ENCODE measurements around the gene LMOD1.

LMOD1 gene

GRCh38 chr1:201985355-201985754 is 39.0 kb upstream of the LMOD1 start:
- no peak for ATAC-seq

DNA sequence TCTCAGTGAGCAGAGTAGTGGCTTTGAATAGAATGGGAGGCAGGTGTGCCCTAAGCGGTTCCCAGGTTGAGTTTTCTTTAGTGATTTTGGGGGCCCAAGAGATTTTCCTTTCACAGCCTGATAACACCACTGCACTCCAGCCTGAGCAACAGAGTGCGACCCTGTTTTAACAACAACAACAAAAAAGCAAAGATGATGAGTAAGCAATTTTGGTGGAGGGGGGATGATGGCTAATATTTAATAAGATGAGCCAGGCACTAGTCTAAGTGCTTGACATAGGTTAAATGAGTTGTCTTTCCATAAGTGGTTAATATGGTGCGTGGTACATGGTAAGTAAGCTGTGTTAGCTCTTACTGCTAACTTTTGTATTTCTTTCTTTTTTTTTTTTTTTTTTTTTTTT is 38.1 kb upstream of the LMOD1 start:
- TF ChIP-seq TCF4 (CRISPR knock-in tag; IDR thresholded peaks at IDR 0.05; ENCODE audit: borderline replicate concordance) = no peak
- no peak for TF ChIP-seq ZNF565 (CRISPR knock-in tag; conservative IDR thresholded peaks at IDR 0.05; ENCODE audit: low read depth)
- no peak for TF ChIP-seq PPARA (CRISPR knock-in tag; IDR thresholded peaks at IDR 0.05; ENCODE audit: borderline replicate concordance)
- TF ChIP-seq ZNF8 (CRISPR knock-in tag; IDR thresholded peaks at IDR 0.05) = no peak
- TF ChIP-seq, protein P1, sequence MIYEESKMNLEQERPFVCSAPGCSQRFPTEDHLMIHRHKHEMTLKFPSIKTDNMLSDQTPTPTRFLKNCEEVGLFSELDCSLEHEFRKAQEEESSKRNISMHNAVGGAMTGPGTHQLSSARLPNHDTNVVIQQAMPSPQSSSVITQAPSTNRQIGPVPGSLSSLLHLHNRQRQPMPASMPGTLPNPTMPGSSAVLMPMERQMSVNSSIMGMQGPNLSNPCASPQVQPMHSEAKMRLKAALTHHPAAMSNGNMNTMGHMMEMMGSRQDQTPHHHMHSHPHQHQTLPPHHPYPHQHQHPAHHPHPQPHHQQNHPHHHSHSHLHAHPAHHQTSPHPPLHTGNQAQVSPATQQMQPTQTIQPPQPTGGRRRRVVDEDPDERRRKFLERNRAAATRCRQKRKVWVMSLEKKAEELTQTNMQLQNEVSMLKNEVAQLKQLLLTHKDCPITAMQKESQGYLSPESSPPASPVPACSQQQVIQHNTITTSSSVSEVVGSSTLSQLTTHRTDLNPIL (CRISPR knock-in tag; IDR thresholded peaks at IDR 0.05; ENCODE audit: low read depth) = no peak
- TF ChIP-seq ARNTL (CRISPR knock-in tag; IDR thresholded peaks at IDR 0.05; ENCODE audit: borderline replicate concordance, low read depth) = no peak
- no peak for TF ChIP-seq OSR1 (CRISPR knock-in tag; IDR thresholded peaks at IDR 0.05)
- TF ChIP-seq GLIS3 (CRISPR knock-in tag; IDR thresholded peaks at IDR 0.05) = no peak
- no peak for TF ChIP-seq RARB (CRISPR knock-in tag; IDR thresholded peaks at IDR 0.05)
- TF ChIP-seq POU6F1 (CRISPR knock-in tag; IDR thresholded peaks at IDR 0.05; ENCODE audit: borderline replicate concordance, low read depth) = no peak
- TF ChIP-seq, protein P2, sequence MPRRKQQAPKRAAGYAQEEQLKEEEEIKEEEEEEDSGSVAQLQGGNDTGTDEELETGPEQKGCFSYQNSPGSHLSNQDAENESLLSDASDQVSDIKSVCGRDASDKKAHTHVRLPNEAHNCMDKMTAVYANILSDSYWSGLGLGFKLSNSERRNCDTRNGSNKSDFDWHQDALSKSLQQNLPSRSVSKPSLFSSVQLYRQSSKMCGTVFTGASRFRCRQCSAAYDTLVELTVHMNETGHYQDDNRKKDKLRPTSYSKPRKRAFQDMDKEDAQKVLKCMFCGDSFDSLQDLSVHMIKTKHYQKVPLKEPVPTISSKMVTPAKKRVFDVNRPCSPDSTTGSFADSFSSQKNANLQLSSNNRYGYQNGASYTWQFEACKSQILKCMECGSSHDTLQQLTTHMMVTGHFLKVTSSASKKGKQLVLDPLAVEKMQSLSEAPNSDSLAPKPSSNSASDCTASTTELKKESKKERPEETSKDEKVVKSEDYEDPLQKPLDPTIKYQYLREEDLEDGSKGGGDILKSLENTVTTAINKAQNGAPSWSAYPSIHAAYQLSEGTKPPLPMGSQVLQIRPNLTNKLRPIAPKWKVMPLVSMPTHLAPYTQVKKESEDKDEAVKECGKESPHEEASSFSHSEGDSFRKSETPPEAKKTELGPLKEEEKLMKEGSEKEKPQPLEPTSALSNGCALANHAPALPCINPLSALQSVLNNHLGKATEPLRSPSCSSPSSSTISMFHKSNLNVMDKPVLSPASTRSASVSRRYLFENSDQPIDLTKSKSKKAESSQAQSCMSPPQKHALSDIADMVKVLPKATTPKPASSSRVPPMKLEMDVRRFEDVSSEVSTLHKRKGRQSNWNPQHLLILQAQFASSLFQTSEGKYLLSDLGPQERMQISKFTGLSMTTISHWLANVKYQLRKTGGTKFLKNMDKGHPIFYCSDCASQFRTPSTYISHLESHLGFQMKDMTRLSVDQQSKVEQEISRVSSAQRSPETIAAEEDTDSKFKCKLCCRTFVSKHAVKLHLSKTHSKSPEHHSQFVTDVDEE (CRISPR knock-in tag; IDR thresholded peaks at IDR 0.05) = no peak
- no peak for TF ChIP-seq CSDC2 (CRISPR knock-in tag; IDR thresholded peaks at IDR 0.05)
- TF ChIP-seq SNAI2 (CRISPR knock-in tag; IDR thresholded peaks at IDR 0.05) = no peak
- TF ChIP-seq ISL1 (CRISPR knock-in tag; IDR thresholded peaks at IDR 0.05) = no peak
- TF ChIP-seq, protein P3, sequence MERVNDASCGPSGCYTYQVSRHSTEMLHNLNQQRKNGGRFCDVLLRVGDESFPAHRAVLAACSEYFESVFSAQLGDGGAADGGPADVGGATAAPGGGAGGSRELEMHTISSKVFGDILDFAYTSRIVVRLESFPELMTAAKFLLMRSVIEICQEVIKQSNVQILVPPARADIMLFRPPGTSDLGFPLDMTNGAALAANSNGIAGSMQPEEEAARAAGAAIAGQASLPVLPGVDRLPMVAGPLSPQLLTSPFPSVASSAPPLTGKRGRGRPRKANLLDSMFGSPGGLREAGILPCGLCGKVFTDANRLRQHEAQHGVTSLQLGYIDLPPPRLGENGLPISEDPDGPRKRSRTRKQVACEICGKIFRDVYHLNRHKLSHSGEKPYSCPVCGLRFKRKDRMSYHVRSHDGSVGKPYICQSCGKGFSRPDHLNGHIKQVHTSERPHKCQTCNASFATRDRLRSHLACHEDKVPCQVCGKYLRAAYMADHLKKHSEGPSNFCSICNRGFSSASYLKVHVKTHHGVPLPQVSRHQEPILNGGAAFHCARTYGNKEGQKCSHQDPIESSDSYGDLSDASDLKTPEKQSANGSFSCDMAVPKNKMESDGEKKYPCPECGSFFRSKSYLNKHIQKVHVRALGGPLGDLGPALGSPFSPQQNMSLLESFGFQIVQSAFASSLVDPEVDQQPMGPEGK (CRISPR knock-in tag; IDR thresholded peaks at IDR 0.05; ENCODE audit: borderline replicate concordance) = no peak
- TF ChIP-seq, protein P4, sequence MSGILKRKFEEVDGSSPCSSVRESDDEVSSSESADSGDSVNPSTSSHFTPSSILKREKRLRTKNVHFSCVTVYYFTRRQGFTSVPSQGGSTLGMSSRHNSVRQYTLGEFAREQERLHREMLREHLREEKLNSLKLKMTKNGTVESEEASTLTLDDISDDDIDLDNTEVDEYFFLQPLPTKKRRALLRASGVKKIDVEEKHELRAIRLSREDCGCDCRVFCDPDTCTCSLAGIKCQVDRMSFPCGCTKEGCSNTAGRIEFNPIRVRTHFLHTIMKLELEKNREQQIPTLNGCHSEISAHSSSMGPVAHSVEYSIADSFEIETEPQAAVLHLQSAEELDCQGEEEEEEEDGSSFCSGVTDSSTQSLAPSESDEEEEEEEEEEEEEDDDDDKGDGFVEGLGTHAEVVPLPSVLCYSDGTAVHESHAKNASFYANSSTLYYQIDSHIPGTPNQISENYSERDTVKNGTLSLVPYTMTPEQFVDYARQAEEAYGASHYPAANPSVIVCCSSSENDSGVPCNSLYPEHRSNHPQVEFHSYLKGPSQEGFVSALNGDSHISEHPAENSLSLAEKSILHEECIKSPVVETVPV (CRISPR knock-in tag; IDR thresholded peaks at IDR 0.05) = no peak
- no peak for TF ChIP-seq ESRRG (CRISPR knock-in tag; IDR thresholded peaks at IDR 0.05)
- no peak for ATAC-seq

More at GRCh38 chr1:201985355-201985754, 39.0 kb upstream of the LMOD1 start:
- TF ChIP-seq POU6F1 (CRISPR knock-in tag; IDR thresholded peaks at IDR 0.05; ENCODE audit: borderline replicate concordance, low read depth) (no peak), ZNF70 (CRISPR knock-in tag; IDR thresholded peaks at IDR 0.05) (no peak), TOX (CRISPR knock-in tag; IDR thresholded peaks at IDR 0.05; ENCODE audit: borderline replicate concordance) (no peak), TCF4 (CRISPR knock-in tag; IDR thresholded peaks at IDR 0.05; ENCODE audit: borderline replicate concordance) (no peak), BACH2 (CRISPR knock-in tag; IDR thresholded peaks at IDR 0.05; ENCODE audit: borderline replicate concordance) (no peak)
- TF ChIP-seq, protein P1 (CRISPR knock-in tag; IDR thresholded peaks at IDR 0.05; ENCODE audit: low read depth) = no peak
- TF ChIP-seq, protein P4 (CRISPR knock-in tag; IDR thresholded peaks at IDR 0.05) = no peak
